Muscle layer of duodenum (tissue), 2 donors: ENCODE results near the gene ESYT3.
"Not testable (repeated sequence)": the region's sequence is repeated elsewhere in the genome, so short reads cannot be mapped to it uniquely, and the experiment has no call there.

Experiments
- H3K27ac ChIP-seq: one replicate; pipeline ENCODE4 v1.7.0; 2013; ENCODE audit warnings: mild to moderate bottlenecking, low read length
- H3K27me3 ChIP-seq: one replicate; pipeline ENCODE4 v1.7.0; 2013; ENCODE audit warnings: low read depth, mild to moderate bottlenecking, control low read depth, low read length
- H3K36me3 ChIP-seq, 2 donors: one replicate each; pipeline ENCODE4 v1.7.0; 2013; ENCODE audit warnings: low read length in 2 of 2, control low read depth in 1 of 2, mild to moderate bottlenecking in 1 of 2; ENCODE audit not compliant: insufficient read depth in 2 of 2, control insufficient read depth in 1 of 2
- H3K4me1 ChIP-seq, 2 donors: one replicate each; pipeline ENCODE4 v1.7.0; 2013; ENCODE audit warnings: low read length in 2 of 2, mild to moderate bottlenecking in 2 of 2, control low read depth in 1 of 2, moderate library complexity in 1 of 2; ENCODE audit not compliant: insufficient read depth in 2 of 2, control insufficient read depth in 1 of 2
- H3K4me3 ChIP-seq, 2 donors: one replicate each; pipeline ENCODE4 v1.7.0; 2013; ENCODE audit warnings: low read length in 2 of 2, low read depth in 1 of 2, mild to moderate bottlenecking in 1 of 2
- H3K9me3 ChIP-seq, 2 donors: one replicate each; pipeline ENCODE4 v1.7.0; 2013; ENCODE audit warnings: low read length in 2 of 2, control low read depth in 1 of 2, mild to moderate bottlenecking in 1 of 2; ENCODE audit not compliant: control insufficient read depth in 1 of 2
- donor health status: healthy.

The ESYT3 gene

GRCh38 chr3:138416236-138416635 lies 18.2 kb upstream of the ESYT3 start:
- H3K4me1 ChIP-seq, H3K36me3 ChIP-seq, H3K27me3 ChIP-seq, H3K9me3 ChIP-seq, H3K27ac ChIP-seq, H3K4me3 ChIP-seq: not testable (repeated sequence)

DNA sequence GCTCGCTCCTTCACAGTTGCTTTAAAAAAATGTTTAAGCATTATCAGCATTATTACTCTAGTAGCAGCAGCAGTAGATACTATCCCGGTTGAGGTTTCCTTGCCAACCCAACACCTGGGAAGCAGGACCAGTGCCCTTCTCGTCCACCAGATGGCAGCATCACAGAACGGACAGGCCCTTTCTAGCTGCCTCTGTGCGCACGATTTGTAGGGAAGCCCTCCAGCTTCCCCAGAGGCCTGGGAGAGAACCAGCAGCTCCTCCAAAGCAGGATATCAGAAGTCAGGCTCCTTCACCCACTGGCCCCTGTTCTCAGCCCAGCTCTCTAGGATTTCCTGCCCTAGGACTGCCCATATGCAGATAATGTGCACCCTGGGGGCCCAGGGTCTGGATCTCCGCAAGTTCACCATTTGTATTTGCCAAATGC lies 16.8 kb upstream of the ESYT3 start:
- Histone ChIP-seq H3K4me1 (no peaks in the 10 kb centered on the region), H3K27ac (no peak overlapping the region), H3K27me3 (no peaks in the 10 kb centered on the region), H3K36me3 (no peaks in the 10 kb centered on the region), H3K9me3 (no peaks in the 10 kb centered on the region), H3K4me3 (no peak overlapping the region)

- no peaks in the 10 kb centered on the region for H3K4me1 ChIP-seq
- no peaks in the 10 kb centered on the region for H3K27me3 ChIP-seq
- H3K4me3 ChIP-seq: no peak overlapping the region
- H3K27ac ChIP-seq: no peak overlapping the region
- no peaks in the 10 kb centered on the region for H3K9me3 ChIP-seq
- H3K36me3 ChIP-seq: no peaks in the 10 kb centered on the region
Observed at GRCh38 chr3:138418601-138419206, 15.7 kb upstream of the ESYT3 start.

DNA sequence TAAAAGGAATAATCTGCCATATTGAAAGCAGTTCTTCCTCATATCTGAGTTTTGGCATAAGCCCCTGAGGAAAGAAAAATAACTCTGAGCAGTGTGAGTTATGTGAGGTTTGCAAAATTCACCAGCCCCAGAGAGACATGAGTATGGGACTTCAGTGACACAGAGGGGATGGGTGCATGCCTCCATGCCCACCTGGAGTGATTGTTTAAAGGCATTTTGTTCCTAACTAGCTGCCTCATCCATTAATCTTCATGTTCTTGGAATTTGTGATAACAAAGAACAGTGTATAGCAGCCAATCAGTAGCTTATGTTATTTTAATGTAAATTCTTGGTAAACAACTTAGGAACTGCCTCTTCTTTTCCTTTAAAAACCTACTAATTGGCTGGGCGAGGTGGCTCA lies 11.1 kb upstream of the ESYT3 start:
- Histone ChIP-seq H3K4me3 (no peak overlapping the region), H3K27me3 (no peaks in the 10 kb centered on the region), H3K4me1 (no peaks in the 10 kb centered on the region), H3K27ac (no peak overlapping the region), H3K36me3 (no peaks in the 10 kb centered on the region), H3K9me3 (no peaks in the 10 kb centered on the region)

DNA sequence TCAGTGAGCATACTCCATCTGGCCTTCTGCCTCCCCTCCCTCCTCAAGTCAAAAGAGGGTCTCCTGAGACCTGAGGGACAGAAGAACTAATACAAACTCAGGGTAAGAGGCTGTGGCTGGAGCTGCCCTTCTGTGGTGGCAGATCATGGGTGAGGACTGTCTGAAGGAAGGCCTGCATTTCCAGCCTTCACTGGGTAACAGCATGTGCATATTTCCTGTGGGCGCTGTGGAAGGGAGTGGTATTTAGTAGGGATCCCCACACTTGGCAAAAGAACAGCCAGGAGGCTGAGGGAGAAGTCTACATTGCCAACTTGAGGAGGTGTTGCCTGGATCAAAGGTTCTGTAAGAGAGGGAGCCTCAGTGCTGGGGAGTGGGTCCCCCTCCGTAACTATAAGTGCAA lies 10.1 kb upstream of the ESYT3 start:
- H3K27ac ChIP-seq: no peak overlapping the region
- H3K4me1 ChIP-seq: no peaks in the 10 kb centered on the region
- no peak overlapping the region for H3K4me3 ChIP-seq
- H3K9me3 ChIP-seq: no peaks in the 10 kb centered on the region
- no peaks in the 10 kb centered on the region for H3K36me3 ChIP-seq
- H3K27me3 ChIP-seq: no peaks in the 10 kb centered on the region

DNA sequence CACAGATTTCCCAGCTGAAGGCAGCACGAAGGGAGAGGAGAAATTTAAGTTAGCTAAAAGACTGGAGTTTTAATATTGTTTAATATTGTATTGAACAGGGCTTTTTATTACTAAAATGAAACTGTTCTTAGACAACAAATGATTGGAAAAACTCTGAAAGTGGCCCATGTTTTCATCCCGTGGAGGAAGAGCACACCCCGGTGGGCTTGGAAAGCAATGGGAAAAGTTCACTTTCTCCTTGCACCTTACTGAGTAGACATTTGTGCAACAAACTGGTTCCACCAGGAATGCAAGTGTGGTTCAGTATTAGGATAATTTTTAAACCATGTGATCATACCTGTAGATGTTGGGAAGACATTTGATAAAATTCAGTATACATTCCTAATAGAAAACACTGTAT lies 8.2 kb upstream of the ESYT3 start:
- Histone ChIP-seq H3K36me3 (no peaks in the 10 kb centered on the region), H3K4me1 (no peaks in the 10 kb centered on the region)

GRCh38 chr3:138426754-138427153 lies 7.7 kb upstream of the ESYT3 start:
- H3K4me3 ChIP-seq, H3K4me1 ChIP-seq, H3K27ac ChIP-seq, H3K27me3 ChIP-seq, H3K9me3 ChIP-seq, H3K36me3 ChIP-seq: not testable (repeated sequence)

More for the DNA sequence above, 8.2 kb upstream of the ESYT3 start:
- no peaks in the 10 kb centered on the region for H3K9me3 ChIP-seq
- H3K4me3 ChIP-seq: no peak overlapping the region
- no peak overlapping the region for H3K27ac ChIP-seq
- H3K27me3 ChIP-seq: no peaks in the 10 kb centered on the region

- Histone ChIP-seq H3K27me3 (no peaks in the 10 kb centered on the region), H3K36me3 (no peaks in the 10 kb centered on the region), H3K27ac (no peak overlapping the region), H3K9me3 (no peaks in the 10 kb centered on the region), H3K4me3 (no peak overlapping the region), H3K4me1 (peaks cover 4 to 11% of the 10 kb centered on the region in 2 donors)
Observed at GRCh38 chr3:138429665-138430064, 4.8 kb upstream of the ESYT3 start.

GRCh38 chr3:138432576-138433240 lies 1.7 kb upstream of the ESYT3 start:
- peaks cover 15% of the 10 kb centered on the region for H3K27me3 ChIP-seq
- no peak overlapping the region for H3K4me3 ChIP-seq
- peaks cover 4 to 20% of the 10 kb centered on the region in 2 donors for H3K4me1 ChIP-seq
- H3K9me3 ChIP-seq: no peaks in the 10 kb centered on the region
- no peaks in the 10 kb centered on the region for H3K36me3 ChIP-seq
- H3K27ac ChIP-seq: no peak overlapping the region

DNA sequence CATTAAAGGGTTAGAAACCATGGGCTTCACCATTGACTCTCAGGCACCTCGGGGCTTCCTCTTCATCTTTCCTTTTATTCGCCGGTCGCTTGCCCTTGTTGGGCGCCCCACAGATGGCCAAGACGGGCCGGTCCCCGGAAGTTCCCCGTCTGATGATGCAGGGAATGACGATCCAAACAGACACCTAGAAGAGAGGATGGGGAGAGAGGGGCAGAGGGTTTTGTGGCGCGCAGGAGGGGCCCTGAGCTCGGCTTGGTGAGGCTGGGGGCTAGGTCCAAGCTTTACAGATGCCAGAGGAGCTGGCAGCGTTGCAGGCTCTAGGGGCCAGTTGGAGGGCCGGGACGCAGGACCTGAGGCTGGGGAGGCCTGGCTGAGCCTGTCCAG lies 532 bp upstream of the ESYT3 start:
- Histone ChIP-seq H3K9me3 (no peaks in the 10 kb centered on the region), H3K27me3 (peaks cover 15% of the 10 kb centered on the region), H3K36me3 (no peaks in the 10 kb centered on the region), H3K4me1 (peaks cover 4 to 20% of the 10 kb centered on the region in 2 donors), H3K27ac (no peak overlapping the region), H3K4me3 (peak overlapping the region; percentile 39 to 64)

DNA sequence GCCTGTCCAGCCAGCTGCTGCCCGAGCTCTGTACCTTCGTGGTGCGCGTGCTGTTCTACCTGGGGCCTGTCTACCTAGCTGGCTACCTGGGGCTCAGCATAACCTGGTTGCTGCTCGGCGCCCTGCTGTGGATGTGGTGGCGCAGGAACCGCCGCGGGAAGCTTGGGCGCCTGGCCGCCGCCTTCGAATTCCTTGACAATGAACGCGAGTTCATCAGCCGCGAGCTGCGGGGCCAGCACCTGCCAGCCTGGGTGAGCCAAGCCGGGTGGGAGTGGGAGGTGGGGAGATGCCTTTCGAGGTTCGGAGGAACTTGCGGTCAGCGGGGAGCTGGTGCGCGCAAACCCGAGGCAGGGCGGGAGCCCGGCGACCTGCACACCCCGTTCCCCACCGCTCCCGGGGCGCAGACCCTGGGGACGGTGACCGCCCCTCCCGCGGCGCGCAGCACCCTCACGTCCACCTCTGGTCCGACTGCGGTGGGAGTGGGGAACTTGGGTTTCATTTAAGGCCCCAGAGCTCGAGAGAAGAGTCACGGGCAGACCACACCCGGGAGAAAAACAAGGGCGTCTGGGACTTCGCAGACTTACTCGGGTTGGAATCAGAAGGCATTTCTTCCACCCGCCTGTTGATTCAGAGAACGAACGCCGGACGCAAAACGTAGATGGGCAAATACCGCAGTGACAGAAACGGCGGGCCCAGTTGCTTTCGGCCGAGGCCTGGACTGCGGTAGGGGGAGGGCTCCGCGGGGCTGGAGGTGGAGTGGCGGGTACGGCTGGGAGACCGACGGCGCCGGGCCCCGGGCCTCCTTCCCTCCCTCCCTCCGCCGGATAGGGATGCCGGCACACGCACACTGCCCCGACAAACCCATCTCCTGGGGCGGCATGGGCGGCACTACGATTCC lies 708 bp downstream of the ESYT3 start:
- Histone ChIP-seq H3K27me3 (peaks cover 18% of the 10 kb centered on the region), H3K4me1 (peaks cover 4 to 20% of the 10 kb centered on the region in 2 donors), H3K9me3 (no peaks in the 10 kb centered on the region), H3K36me3 (no peaks in the 10 kb centered on the region), H3K4me3 (peak overlapping the region; percentile 39 to 64), H3K27ac (no peak overlapping the region)
